Parathyroid adenoma (tissue), 2 donors: ENCODE results near the gene P4HA3.

Experiments
- H2AFZ ChIP-seq: fragments of 300-600 bp; sonication (generic); one replicate; pipeline ENCODE4 v1.7.0; 2017; ENCODE audit warnings: antibody characterized with exemption, mild to moderate bottlenecking
- H3K27ac ChIP-seq: fragments of 300-600 bp; sonication (generic); one replicate; pipeline ENCODE4 v1.7.0; 2017
- H3K27me3 ChIP-seq: fragments of 300-600 bp; sonication (generic); one replicate; pipeline ENCODE4 v1.7.0; 2017; ENCODE audit warnings: low read length; ENCODE audit not compliant: control insufficient read depth, insufficient read depth
- H3K36me3 ChIP-seq: fragments of 300-600 bp; sonication (generic); one replicate; pipeline ENCODE4 v1.7.0; 2017; ENCODE audit warnings: low read length; ENCODE audit not compliant: control insufficient read depth, insufficient read depth
- H3K4me1 ChIP-seq: fragments of 300-600 bp; sonication (generic); one replicate; pipeline ENCODE4 v1.7.0; 2017; ENCODE audit warnings: control low read depth
- H3K4me2 ChIP-seq: fragments of 300-600 bp; sonication (generic); one replicate; pipeline ENCODE4 v1.7.0; 2017; ENCODE audit warnings: low read length
- H3K4me3 ChIP-seq: fragments of 300-600 bp; sonication (generic); one replicate; pipeline ENCODE4 v1.7.0; 2017; ENCODE audit warnings: low read depth, low read length
- H3K79me2 ChIP-seq: fragments of 300-600 bp; sonication (generic); one replicate; pipeline ENCODE4 v1.7.0; 2017; ENCODE audit warnings: control low read depth
- H3K9ac ChIP-seq: fragments of 300-600 bp; sonication (generic); one replicate; pipeline ENCODE4 v1.7.0; 2017; ENCODE audit warnings: mild to moderate bottlenecking
- H3K9me3 ChIP-seq: fragments of 300-600 bp; sonication (generic); one replicate; pipeline ENCODE4 v1.7.0; 2017; ENCODE audit warnings: low read length; ENCODE audit not compliant: control insufficient read depth
- CTCF ChIP-seq: fragments of 300-600 bp; sonication (generic); IDR thresholded peaks from one replicate; pipeline ENCODE4 v1.7.0; 2017; ENCODE audit warnings: antibody characterized with exemption, mild to moderate bottlenecking
- donor health status: primary hyperparathyroidism.

The P4HA3 gene

GRCh38 chr11:74265256-74265655, 46.2 kb downstream of the P4HA3 start:
- Histone ChIP-seq H3K79me2 (no peaks in the 10 kb centered on the region), H3K4me3 (no peak overlapping the region), H3K36me3 (no peaks in the 10 kb centered on the region), H3K9ac (no peak overlapping the region), H3K4me1 (no peaks in the 10 kb centered on the region), H3K9me3 (no peaks in the 10 kb centered on the region), H2AFZ (no peak overlapping the region), H3K4me2 (no peak overlapping the region), H3K27ac (no peak overlapping the region), H3K27me3 (no peaks in the 10 kb centered on the region)
- no peak for TF ChIP-seq CTCF

- Histone ChIP-seq H3K9me3 (no peaks in the 10 kb centered on the region), H3K27ac (no peak overlapping the region), H3K79me2 (no peaks in the 10 kb centered on the region), H3K36me3 (no peaks in the 10 kb centered on the region), H3K4me2 (no peak overlapping the region), H3K4me3 (no peak overlapping the region), H2AFZ (no peak overlapping the region), H3K27me3 (no peaks in the 10 kb centered on the region), H3K4me1 (no peaks in the 10 kb centered on the region), H3K9ac (no peak overlapping the region)
- no peak for TF ChIP-seq CTCF
Measured at GRCh38 chr11:74262725-74263124, 48.7 kb downstream of the P4HA3 start.

GRCh38 chr11:74257959-74258553, 53.4 kb downstream of the P4HA3 start:
- Histone ChIP-seq H3K27me3 (no peaks in the 10 kb centered on the region), H3K27ac (no peak overlapping the region), H3K4me3 (no peak overlapping the region), H3K9ac (no peak overlapping the region), H3K36me3 (no peaks in the 10 kb centered on the region), H3K9me3 (no peaks in the 10 kb centered on the region), H2AFZ (no peak overlapping the region), H3K79me2 (no peaks in the 10 kb centered on the region), H3K4me1 (no peaks in the 10 kb centered on the region), H3K4me2 (no peak overlapping the region)
- TF ChIP-seq CTCF, result no peak

DNA sequence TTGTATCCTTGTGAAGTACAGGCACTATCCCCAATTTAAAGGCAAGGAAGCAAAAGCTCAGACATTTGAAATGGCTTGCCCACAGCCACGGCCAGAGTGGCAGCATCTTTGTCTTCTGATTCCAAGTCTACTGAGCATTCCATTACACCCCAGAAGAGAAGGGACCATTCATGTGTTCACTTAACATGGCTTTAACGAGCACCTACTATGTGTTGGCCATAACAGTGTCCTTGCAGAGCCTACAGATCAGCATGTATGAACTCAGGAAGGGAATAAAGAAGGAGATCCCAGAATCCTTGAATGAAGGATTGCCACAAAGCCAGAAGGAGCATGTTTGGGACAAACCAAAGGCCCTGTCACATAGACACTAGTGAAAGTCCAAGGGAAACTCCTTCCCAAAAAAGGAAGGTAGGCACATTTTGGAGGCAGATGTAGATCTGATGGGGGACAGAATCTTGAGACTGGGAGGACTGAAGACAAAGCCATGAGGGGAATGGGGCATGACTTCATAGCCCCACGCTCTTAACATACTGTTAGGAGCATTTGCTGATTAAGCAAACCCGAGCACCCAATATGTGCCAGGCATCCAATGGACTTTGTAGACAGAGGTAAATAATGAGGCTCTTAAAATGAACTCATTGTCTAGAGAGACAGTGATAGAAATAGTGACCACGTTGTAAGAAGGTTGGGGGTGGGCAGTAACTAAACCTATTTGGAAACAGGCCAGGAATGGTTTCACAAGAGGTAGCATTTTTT, 54.9 kb downstream of the P4HA3 start:
- no peaks in the 10 kb centered on the region for H3K36me3 ChIP-seq
- H2AFZ ChIP-seq, result no peak overlapping the region
- H3K27me3 ChIP-seq, result no peaks in the 10 kb centered on the region
- no peak for TF ChIP-seq CTCF
- no peak overlapping the region for H3K27ac ChIP-seq
- no peaks in the 10 kb centered on the region for H3K9me3 ChIP-seq
- H3K9ac ChIP-seq, result no peak overlapping the region
- no peak overlapping the region for H3K4me3 ChIP-seq
- H3K4me2 ChIP-seq, result no peak overlapping the region
- no peaks in the 10 kb centered on the region for H3K4me1 ChIP-seq
- H3K79me2 ChIP-seq, result no peaks in the 10 kb centered on the region
